HepG2 (cell line): ENCODE data around the gene FAM174B. TPM values are rescaled to one million over a fixed set of nuclear protein-coding genes. Genes with fewer than 3 reads are reported as not detected.

Source experiments
- BORCS8-MEF2B ChIP-seq: sonication (generic); formaldehyde crosslinking; IDR thresholded peaks from 2 replicates; pipeline ENCODE4 v1.8.0; 2022; ENCODE audit warnings: mild to moderate bottlenecking, missing genetic modification reagents
- GATA4 ChIP-seq: sonication (generic); IDR thresholded peaks from 2 replicates; pipeline ENCODE4 v1.6.1; 2016; ENCODE audit warnings: antibody characterized with exemption, low read depth, borderline replicate concordance
- HDAC6 ChIP-seq: fragments of 200-600 bp; sonication (generic); IDR thresholded peaks from 2 replicates; pipeline ENCODE4 v1.7.0; 2017; ENCODE audit warnings: mild to moderate bottlenecking, antibody characterized with exemption, low read length, low read depth
- HMGXB4 ChIP-seq, 2 experiments: sonication (generic) in 1 of 2; formaldehyde crosslinking in 1 of 2; IDR thresholded peaks; 2 replicates each; pipeline versions ENCODE4 v1.4.0 to v1.6.1; 2018 to 2020; ENCODE audit warnings: missing genetic modification reagents in 2 of 2, borderline replicate concordance in 1 of 2, low read depth in 1 of 2, mild to moderate bottlenecking in 1 of 2, missing biosample characterization in 1 of 2
- MEIS1 ChIP-seq: sonication (generic); formaldehyde crosslinking; IDR thresholded peaks from 2 replicates; pipeline ENCODE4 v1.9.0; 2021; ENCODE audit warnings: mild to moderate bottlenecking, missing genetic modification reagents, moderate library complexity, borderline replicate concordance
- SAP130 ChIP-seq: IDR thresholded peaks from 2 replicates; pipeline ENCODE4 v1.6.1; 2016; ENCODE audit warnings: low read depth
- XRCC5 ChIP-seq: fragments of 200-400 bp; formaldehyde crosslinking; optimal IDR thresholded peaks from 2 replicates; pipeline ENCODE3; 2017; ENCODE audit warnings: mild to moderate bottlenecking, low read length
- ZNF260 ChIP-seq: sonication (generic); formaldehyde crosslinking; IDR thresholded peaks from 2 replicates; pipeline ENCODE4 v1.4.0; 2020; ENCODE audit warnings: missing genetic modification reagents, low read depth, mild to moderate bottlenecking, borderline replicate concordance
- ZNF337 ChIP-seq: sonication (generic); formaldehyde crosslinking; IDR thresholded peaks from 2 replicates; pipeline ENCODE4 v1.5.1; 2020; ENCODE audit warnings: missing genetic modification reagents, low read depth, mild to moderate bottlenecking, borderline replicate concordance
- polyA plus RNA-seq, 8 experiments: library from polyadenylated mRNA; depleted of rRNA in 3 of 8; stranded (reverse) in 7 of 8; unstranded in 1 of 8; fragments of >200 nt; fragmentation: Illumina TruSeq in 4 of 8; extraction: Trizol in 4 of 8; gene quantifications; 2 replicates each; pipeline versions ENCODE4 v1.2.1 to v1.2.3, GENCODE V29; 2011 to 2016; ENCODE audit warnings: low read depth in 4 of 8, missing spikeins in 1 of 8, mixed read lengths in 1 of 8; ENCODE audit not compliant: insufficient read depth in 1 of 8
- total RNA-seq, 5 experiments: library from RNA; depleted of rRNA; stranded (reverse); fragments of >200 nt; fragmentation: Illumina TruSeq; extraction: Trizol; gene quantifications; 2 replicates each; pipeline ENCODE4 v1.2.3, GENCODE V29; 2016; ENCODE audit warnings: low read depth in 1 of 5
- TF ChIP-seq, protein P1 (sequence below): sonication (generic); formaldehyde crosslinking; IDR thresholded peaks from 2 replicates; pipeline ENCODE4 v1.4.0; 2020; ENCODE audit warnings: missing genetic modification reagents, borderline replicate concordance
- TF ChIP-seq, protein P2 (sequence below): sonication (generic); formaldehyde crosslinking; IDR thresholded peaks from 2 replicates; pipeline ENCODE4 v1.4.0; 2020; ENCODE audit warnings: missing genetic modification reagents

Gene FAM174B
- total and polyA plus RNA-seq, 2 of the 13 experiments (the other 11 are each of a cell fraction or from before 2014, with no cell fraction given) = 0.90 to 2.1 TPM

DNA sequence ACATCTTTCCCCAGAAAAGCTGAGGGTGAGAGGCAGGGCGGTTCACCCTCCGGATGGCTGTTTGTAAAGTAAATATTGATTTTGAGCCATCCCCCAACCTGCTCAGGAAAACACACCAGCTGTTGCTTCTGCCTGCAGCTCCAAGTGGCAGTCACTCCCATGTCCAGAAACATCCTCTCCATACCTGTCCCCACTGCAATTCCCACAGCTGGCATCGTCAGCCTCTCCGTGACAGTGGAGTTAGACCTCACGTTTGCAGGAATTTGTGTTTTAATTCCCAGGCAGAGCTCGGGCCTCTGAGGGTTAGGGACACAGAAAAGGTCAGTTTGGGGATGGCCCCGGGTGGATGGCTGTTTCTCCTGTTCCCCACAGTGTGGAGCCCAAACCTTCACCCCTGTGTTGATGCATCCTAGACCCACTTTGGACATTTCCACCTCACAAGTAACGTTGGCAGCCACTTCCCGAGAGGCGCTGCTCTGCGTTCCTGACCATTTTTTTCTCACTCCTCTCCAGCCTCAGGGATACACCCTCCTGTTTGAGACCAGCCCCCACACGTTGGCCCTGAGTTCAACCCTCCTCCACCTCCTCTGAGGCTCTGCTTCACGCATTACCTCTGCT, 11.8 kb upstream of the FAM174B start (continued):
- TF ChIP-seq ZNF337 (CRISPR knock-in tag) = no peak
- TF ChIP-seq, protein P1, sequence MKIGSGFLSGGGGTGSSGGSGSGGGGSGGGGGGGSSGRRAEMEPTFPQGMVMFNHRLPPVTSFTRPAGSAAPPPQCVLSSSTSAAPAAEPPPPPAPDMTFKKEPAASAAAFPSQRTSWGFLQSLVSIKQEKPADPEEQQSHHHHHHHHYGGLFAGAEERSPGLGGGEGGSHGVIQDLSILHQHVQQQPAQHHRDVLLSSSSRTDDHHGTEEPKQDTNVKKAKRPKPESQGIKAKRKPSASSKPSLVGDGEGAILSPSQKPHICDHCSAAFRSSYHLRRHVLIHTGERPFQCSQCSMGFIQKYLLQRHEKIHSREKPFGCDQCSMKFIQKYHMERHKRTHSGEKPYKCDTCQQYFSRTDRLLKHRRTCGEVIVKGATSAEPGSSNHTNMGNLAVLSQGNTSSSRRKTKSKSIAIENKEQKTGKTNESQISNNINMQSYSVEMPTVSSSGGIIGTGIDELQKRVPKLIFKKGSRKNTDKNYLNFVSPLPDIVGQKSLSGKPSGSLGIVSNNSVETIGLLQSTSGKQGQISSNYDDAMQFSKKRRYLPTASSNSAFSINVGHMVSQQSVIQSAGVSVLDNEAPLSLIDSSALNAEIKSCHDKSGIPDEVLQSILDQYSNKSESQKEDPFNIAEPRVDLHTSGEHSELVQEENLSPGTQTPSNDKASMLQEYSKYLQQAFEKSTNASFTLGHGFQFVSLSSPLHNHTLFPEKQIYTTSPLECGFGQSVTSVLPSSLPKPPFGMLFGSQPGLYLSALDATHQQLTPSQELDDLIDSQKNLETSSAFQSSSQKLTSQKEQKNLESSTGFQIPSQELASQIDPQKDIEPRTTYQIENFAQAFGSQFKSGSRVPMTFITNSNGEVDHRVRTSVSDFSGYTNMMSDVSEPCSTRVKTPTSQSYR (CRISPR knock-in tag) = peak; percentile 89
- no peak for TF ChIP-seq GATA4
- TF ChIP-seq, protein P2, sequence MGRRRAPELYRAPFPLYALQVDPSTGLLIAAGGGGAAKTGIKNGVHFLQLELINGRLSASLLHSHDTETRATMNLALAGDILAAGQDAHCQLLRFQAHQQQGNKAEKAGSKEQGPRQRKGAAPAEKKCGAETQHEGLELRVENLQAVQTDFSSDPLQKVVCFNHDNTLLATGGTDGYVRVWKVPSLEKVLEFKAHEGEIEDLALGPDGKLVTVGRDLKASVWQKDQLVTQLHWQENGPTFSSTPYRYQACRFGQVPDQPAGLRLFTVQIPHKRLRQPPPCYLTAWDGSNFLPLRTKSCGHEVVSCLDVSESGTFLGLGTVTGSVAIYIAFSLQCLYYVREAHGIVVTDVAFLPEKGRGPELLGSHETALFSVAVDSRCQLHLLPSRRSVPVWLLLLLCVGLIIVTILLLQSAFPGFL (CRISPR knock-in tag) = no peak
- 0 out of 2 replicates have a peak, but pooled peaks have one; percentile 24 for TF ChIP-seq BORCS8-MEF2B (CRISPR knock-in tag)
- TF ChIP-seq HDAC6 = no peak
- TF ChIP-seq XRCC5 = peak; percentile 33
- TF ChIP-seq ZNF260 = no peak
- no peak for TF ChIP-seq MEIS1 (CRISPR knock-in tag)
- TF ChIP-seq SAP130 = peak; percentile 44
- no peak for TF ChIP-seq HMGXB4 (CRISPR knock-in tag; IDR thresholded peaks at IDR 0.05; ENCODE audit: borderline replicate concordance in 1 of 2, low read depth in 1 of 2)
